Stimulated activated naive CD8-positive, alpha-beta T cell treated with anti-CD3 and anti-CD28 coated beads, Interleukin-15, Interleukin-2, amounts not matched to agents 100 U/mL and 50 U/mL, for 24 hours (primary cell): ENCODE results near the gene CPTP.
"Not testable (repeated sequence)": the region's sequence is repeated elsewhere in the genome, so short reads cannot be mapped to it uniquely, and the experiment has no call there.

ENCODE experiments used
- ATAC-seq: fragments of 150-1000 bp; cut with Tn5 transposase; one replicate; pipeline ENCODE4 v1.10.0; 2021
- DNase-seq: peaks from one replicate; pipeline ENCODE4 v3.0.0; 2021

The CPTP gene

GRCh38 chr1:1366699-1367066 is 42.1 kb downstream of the CPTP start:
- DNase-seq (no peak), ATAC-seq (no peak)

DNA sequence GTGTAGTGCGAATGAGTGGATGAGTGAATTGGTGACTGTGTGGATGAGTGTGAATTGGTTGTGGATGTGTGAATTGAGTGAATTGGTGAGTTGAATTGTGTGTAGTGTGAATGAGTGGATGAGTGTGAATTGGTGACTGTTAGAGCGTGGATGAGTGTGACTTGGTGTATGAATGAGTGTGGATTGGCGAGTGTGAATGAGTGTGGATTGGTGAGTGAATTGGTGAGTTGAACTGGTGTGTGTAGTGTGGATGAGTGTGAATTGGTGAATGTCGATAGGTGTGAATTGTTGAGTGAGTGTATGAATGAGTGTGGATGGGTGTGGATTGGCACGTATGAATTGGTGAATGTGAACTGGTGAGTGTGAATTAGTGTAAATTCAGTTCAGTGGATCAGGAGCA is 42.7 kb downstream of the CPTP start:
- DNase-seq (no peak), ATAC-seq (no peak)

DNA sequence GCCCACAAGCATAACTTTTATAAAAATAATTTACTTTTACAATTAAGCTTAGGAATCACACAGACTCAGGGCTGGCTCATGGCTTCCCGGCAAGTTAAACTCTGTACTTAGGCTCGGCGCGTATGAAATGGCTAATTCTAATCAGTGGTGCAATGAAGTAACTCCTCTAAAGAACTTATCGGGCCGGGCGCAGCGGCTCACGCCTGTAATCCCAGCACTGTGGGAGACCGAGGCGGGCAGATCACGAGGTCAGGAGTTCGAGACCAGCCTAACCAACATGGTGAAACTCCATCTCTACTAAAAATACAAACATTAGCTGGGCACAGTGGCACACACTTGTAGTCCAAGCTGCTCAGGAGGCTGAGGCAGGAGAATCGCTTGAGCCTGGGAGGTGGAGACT is 45.5 kb downstream of the CPTP start:
- not testable (repeated sequence) for DNase-seq, ATAC-seq

DNA sequence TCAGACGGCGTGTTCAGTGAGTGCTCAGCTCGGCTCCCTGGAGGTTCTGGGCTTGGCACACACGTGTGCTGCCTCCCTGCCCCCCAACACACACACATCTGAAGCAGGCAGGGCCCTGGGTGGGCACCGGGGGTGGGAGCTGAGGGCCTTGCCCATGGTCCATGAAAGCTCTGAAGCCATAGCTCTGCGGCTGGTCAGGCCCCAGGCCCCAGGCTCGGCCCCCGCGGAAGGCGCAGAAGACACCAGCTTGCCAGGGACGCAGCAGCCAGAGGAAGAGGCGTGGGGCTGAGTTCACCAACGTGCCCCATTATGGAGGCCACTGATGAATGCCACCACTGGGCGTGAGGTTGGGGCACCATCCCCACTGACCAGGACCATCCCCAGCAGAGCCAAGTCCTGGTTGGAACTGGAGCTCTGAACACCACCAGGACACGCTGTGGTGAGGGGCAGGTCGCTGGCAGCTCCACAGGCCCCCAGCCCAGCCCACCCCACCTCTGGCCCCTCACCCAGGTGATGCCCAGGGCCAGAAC is 46.2 kb downstream of the CPTP start:
- ATAC-seq (no peak), DNase-seq (no peak)

DNA sequence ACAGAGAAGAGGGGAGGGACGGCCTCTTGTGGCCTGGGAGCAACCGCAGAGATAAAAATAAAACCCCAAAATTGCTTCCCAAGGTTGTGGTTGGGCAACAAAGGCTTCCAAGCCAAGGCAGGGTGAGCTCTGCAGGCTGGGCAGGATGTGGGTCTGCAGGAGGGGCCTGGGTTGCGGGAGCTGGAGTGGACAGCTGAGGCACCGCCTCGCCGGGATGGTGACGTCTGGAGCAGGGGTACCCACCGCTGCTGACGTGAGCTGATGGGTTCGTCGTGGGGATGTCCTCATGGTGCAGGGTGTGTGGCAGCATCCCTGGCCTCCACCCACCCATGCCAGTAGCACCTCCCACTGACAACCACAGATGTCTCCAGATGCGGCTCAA is 46.8 kb downstream of the CPTP start:
- DNase-seq (peak; percentile 61), ATAC-seq (no peak)

- peak; percentile 90 for DNase-seq
Measured at GRCh38 chr1:1371746-1372711, 47.4 kb downstream of the CPTP start.

GRCh38 chr1:1373051-1373814 is 48.6 kb downstream of the CPTP start:
- no peak for ATAC-seq
- no peak for DNase-seq

More at GRCh38 chr1:1371746-1372711, 47.4 kb downstream of the CPTP start:
- ATAC-seq: peak; percentile 35

GRCh38 chr1:1373815-1374588 is 49.4 kb downstream of the CPTP start:
- DNase-seq (no peak), ATAC-seq (no peak)

DNA sequence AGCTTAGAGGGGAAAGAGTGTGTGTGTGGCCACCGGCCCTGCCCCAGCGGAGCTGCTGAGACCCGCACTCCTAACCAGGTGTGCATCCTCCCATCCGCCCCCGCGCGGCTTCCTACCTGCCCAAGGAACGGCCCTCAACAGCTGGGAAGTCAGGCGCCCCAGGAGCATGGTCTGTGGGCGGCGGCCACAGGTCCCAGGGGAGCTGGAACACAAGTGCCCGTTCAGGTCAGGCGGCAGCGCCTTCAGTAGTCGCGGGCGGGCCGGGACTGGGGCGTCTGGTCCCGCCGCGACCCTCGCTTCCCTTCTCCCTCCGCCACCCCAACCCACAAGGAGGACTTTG is 50.0 kb downstream of the CPTP start:
- ATAC-seq (no peak), DNase-seq (no peak)

DNA sequence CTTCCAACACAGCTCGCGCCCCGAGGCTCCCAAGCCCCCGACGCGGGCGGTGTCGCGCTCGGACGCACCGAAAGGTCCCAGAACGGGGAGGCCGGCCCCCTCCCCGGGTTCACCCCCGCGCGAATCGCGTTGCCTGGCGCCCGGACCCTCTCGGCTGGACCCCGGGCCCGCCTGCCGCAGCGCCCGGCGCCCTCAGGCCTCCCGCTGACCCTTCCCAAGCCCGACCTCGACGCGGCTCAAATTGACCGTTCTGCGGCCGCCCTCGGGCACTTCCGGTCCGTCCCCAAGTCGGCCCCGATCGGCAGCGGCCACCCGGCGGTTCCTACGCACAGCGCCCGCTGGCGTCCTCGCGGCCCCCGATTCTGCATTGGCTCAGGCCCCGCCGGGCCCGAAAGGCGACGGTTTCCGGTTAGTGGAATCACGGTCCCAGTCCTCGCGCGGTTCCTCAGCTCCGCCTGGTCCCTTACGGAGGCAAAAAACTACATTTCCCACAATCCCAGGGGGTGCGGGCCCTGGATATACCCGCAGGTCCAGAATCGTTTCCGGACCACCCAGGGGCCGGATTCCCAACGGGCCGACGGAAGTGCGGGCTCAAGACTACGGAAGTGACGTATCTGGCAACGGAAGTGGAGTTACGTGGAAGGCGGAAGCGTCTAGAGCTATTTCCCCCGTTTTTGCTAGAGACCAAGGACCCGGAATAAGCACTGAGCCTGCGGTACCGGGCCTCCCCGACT is 50.5 kb downstream of the CPTP start, which contains the start of gene AURKAIP1:
Gene AURKAIP1, minus strand, starts transcription at position 279 of the 734 bp plus-strand sequence. CDS start 451 bp downstream, outside the sequence.
- peak; percentile 96 for DNase-seq
- ATAC-seq: peak; percentile 96

DNA sequence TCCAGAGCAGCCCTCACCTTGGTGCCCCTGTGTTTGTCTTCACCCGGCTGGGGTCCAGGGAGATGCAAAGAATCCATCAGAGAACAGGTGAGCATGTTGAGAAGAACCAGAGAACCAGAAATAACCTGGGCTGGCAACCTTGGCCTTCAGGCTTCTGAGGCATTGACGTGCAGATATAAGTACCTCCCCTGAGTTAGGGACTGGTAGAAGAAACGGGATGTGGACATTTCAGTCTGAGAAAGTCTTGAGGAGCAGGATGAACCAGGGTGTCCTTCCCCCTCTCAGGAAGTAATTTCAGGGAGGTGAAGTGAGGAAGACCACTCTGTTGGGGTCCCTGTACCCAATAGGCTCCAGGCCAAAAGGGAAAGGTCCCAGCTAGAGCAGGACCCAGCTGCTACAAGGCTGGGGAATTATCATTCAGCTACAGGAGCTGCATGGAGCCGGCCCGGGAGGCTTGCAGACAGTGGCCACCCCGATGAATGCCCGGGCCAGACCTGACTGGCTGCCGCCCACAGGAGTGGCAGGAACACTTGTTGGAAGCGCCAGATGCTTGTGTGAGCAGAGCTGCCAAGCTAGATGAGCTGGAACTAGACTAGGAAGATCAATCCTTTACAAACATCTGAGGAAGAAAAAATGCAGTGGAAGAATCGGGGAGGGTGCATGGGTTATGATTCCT is 52.1 kb downstream of the CPTP start:
- DNase-seq (no peak), ATAC-seq (no peak)

DNA sequence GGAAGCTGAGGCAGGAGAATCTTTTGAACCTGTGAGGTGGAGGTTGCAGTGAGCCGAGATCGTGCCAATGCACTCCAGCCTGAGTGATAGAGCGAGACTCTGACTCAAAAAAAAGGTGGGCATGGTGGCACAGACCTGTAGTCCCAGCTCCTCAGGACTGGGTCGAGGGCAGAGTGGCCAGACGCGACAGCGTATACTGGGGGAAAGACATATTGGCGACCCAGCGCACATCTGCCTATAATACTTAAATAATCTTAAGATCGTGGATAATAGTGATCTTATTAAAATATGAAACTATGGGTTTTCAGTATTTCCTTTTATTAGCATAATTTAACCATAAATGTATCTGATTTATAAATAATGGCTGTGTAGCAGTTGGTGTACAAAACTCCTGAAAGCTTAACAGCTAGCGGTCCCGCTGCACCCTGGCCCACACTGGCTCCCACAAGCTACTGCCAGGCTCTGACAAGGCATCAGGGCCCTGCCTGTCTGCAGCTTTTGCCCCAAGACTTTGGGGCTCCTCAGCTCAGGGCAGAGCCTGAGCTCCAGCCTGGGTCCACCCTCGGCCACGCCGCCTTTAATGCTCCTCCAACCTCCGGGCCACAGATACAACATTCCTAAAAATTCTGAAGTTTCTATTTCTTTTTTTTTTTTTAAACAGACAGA is 53.1 kb downstream of the CPTP start:
- ATAC-seq: no peak
- DNase-seq: no peak
